Stomach smooth muscle (tissue), 2 donors: ENCODE data around the gene PIKFYVE.
A peak's percentile ranks its signal among the peaks of the same experiment; 100 is the strongest.

ENCODE experiments used
- H3K27ac ChIP-seq: one replicate; pipeline ENCODE4 v1.7.0; 2013; ENCODE audit warnings: mild to moderate bottlenecking, low read length, inconsistent platforms
- H3K27me3 ChIP-seq, 2 donors: one replicate each; pipeline ENCODE4 v1.7.0; 2013; ENCODE audit warnings: low read length in 2 of 2; ENCODE audit not compliant: insufficient read depth in 2 of 2, control insufficient read depth in 1 of 2
- H3K36me3 ChIP-seq, 2 donors: one replicate each; pipeline ENCODE4 v1.7.0; 2013; ENCODE audit warnings: low read length in 2 of 2; ENCODE audit not compliant: control insufficient read depth in 2 of 2, insufficient read depth in 2 of 2
- H3K4me1 ChIP-seq: one replicate; pipeline ENCODE4 v1.7.0; 2013; ENCODE audit warnings: low read length; ENCODE audit not compliant: control insufficient read depth, insufficient read depth
- H3K4me3 ChIP-seq, 2 donors: one replicate each; pipeline ENCODE4 v1.7.0; 2013; ENCODE audit warnings: low read length in 2 of 2
- H3K9ac ChIP-seq, 2 donors: one replicate each; pipeline ENCODE4 v1.7.0; 2013; ENCODE audit warnings: low read length in 2 of 2, mild to moderate bottlenecking in 1 of 2
- H3K9me3 ChIP-seq, 2 donors: one replicate each; pipeline ENCODE4 v1.7.0; 2013; ENCODE audit warnings: low read length in 2 of 2; ENCODE audit not compliant: control insufficient read depth in 2 of 2
- donor health status: healthy.
- donor health status: Pancreatic carcinoma.

PIKFYVE gene

GRCh38 chr2:208304157-208304556, 38.1 kb downstream of the PIKFYVE start:
- Histone ChIP-seq H3K9me3 (no peaks in the 10 kb centered on the region), H3K27ac (no peak overlapping the region), H3K27me3 (no peaks in the 10 kb centered on the region), H3K9ac (no peak overlapping the region), H3K4me3 (no peak overlapping the region), H3K36me3 (peaks cover 24 to 42% of the 10 kb centered on the region in 2 donors), H3K4me1 (no peaks in the 10 kb centered on the region)

GRCh38 chr2:208304695-208305094, 38.6 kb downstream of the PIKFYVE start:
- Histone ChIP-seq H3K4me1 (no peaks in the 10 kb centered on the region), H3K27me3 (no peaks in the 10 kb centered on the region), H3K27ac (no peak overlapping the region), H3K9ac (no peak overlapping the region), H3K36me3 (peaks cover 21 to 38% of the 10 kb centered on the region in 2 donors), H3K9me3 (no peaks in the 10 kb centered on the region), H3K4me3 (no peak overlapping the region)

DNA sequence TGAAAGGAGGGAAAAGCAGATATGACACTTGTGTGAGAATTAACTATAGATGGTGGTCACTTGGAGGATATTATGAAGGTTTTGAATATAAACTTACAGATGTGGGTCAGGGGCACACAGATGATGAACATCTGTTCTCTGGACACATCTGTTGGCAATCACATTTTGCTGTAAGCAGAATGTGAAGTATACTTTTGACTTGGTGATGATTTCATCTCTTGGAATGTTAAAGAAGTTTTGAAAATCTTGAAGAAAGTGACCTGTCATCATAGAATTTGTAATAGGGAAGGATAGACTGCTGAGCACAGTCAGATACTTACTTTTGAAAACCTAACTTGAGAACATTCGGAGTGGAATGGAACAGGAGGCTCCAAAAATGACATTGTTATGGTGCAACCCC, 40.2 kb downstream of the PIKFYVE start:
- Histone ChIP-seq H3K4me1 (no peaks in the 10 kb centered on the region), H3K9ac (no peak overlapping the region), H3K9me3 (no peaks in the 10 kb centered on the region), H3K27me3 (no peaks in the 10 kb centered on the region), H3K27ac (no peak overlapping the region), H3K36me3 (peaks cover 17 to 24% of the 10 kb centered on the region in 2 donors), H3K4me3 (no peak overlapping the region)

GRCh38 chr2:208311321-208311720, 45.3 kb downstream of the PIKFYVE start:
- H3K4me3 ChIP-seq = no peak overlapping the region
- H3K4me1 ChIP-seq = peaks cover 2% of the 10 kb centered on the region
- no peak overlapping the region for H3K27ac ChIP-seq
- H3K27me3 ChIP-seq = no peaks in the 10 kb centered on the region
- H3K36me3 ChIP-seq = peaks cover 5 to 9% of the 10 kb centered on the region in 2 donors
- H3K9me3 ChIP-seq = no peaks in the 10 kb centered on the region
- no peak overlapping the region for H3K9ac ChIP-seq

- H3K9ac ChIP-seq = no peak overlapping the region
- H3K4me3 ChIP-seq = no peak overlapping the region
These were observed 45.9 kb downstream of the PIKFYVE start for GRCh38 chr2:208311954-208312353.

DNA sequence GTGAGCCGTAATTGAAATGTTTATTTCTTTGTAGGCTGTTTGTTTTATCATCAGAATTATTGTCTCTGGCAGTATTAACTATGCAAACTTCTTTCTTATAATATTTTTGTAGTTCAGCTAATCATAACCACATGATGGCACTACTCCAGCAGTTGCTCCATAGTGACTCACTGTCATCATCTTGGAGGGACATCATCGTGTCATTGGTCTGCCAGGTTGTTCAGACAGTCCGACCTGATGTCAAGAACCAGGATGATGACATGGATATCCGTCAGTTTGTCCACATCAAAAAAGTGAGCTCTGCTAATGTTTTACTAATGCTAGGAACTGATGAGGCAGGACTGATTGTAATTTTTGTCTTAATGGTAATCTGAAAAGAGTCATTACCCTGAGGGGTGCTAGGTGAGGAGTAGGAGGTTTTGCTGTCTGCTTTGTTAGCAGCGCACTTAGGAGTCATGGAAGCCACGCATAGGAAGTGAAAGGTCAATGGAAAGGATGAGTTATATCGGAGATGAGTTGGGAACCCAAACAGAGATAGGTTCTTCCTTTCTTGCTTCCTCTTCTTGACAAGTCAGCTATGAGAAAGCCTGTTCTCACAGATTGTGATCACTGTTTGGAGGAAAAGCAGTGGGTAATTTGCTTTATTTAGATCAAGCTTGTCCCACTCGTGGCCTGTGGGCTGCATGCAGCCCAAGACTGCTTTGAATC, 49.2 kb downstream of the PIKFYVE start:
- peaks cover 11 to 14% of the 10 kb centered on the region in 2 donors for H3K36me3 ChIP-seq
- H3K4me3 ChIP-seq = no peak overlapping the region
- no peak overlapping the region for H3K27ac ChIP-seq

More at GRCh38 chr2:208311954-208312353, 45.9 kb downstream of the PIKFYVE start:
- Histone ChIP-seq H3K9me3 (no peaks in the 10 kb centered on the region), H3K27me3 (no peaks in the 10 kb centered on the region), H3K27ac (no peak overlapping the region), H3K36me3 (peaks cover 5 to 8% of the 10 kb centered on the region in 2 donors), H3K4me1 (peaks cover 2% of the 10 kb centered on the region)

DNA sequence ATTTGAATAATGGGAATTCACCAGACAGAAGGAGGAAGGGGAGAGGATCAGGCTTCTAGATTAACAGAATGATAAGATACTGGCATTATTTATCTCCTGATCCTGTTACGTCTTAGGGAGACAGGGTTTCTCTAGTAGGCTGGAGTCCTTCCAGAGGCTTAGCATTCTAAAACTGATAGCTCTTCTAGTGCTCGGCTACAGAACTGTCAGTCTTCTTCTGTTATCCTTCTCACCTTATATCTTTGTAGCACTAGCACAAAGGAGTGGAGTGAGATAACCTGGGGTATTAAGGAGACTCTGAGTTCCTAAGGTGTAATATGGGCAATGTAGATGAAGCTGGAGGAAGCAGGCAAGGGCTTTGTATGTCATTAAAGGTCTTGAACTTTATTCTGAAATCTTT, 52.1 kb downstream of the PIKFYVE start:
- Histone ChIP-seq H3K9me3 (no peaks in the 10 kb centered on the region), H3K36me3 (peaks cover 11 to 14% of the 10 kb centered on the region in 2 donors), H3K4me1 (peaks cover 11% of the 10 kb centered on the region), H3K4me3 (no peak overlapping the region), H3K27me3 (no peaks in the 10 kb centered on the region), H3K27ac (no peak overlapping the region), H3K9ac (no peak overlapping the region)

More for the DNA sequence above, 49.2 kb downstream of the PIKFYVE start:
- no peaks in the 10 kb centered on the region for H3K9me3 ChIP-seq
- peaks cover 4% of the 10 kb centered on the region for H3K4me1 ChIP-seq
- H3K27me3 ChIP-seq = no peaks in the 10 kb centered on the region
- H3K9ac ChIP-seq = no peak overlapping the region

GRCh38 chr2:208319391-208319790, 53.3 kb downstream of the PIKFYVE start:
- Histone ChIP-seq H3K4me3 (no peak overlapping the region), H3K27ac (peak overlapping the region; percentile 12), H3K9ac (no peak overlapping the region), H3K4me1 (peaks cover 11% of the 10 kb centered on the region), H3K27me3 (no peaks in the 10 kb centered on the region), H3K9me3 (no peaks in the 10 kb centered on the region), H3K36me3 (peaks cover 11 to 17% of the 10 kb centered on the region in 2 donors)

GRCh38 chr2:208320686-208321085, 54.6 kb downstream of the PIKFYVE start:
- Histone ChIP-seq H3K27ac (peak overlapping the region; percentile 38), H3K9me3 (no peaks in the 10 kb centered on the region), H3K9ac (peak overlapping the region; percentile 20 to 29), H3K4me1 (peaks cover 11% of the 10 kb centered on the region), H3K4me3 (peak overlapping the region in 1 of 2 donors; percentile 59), H3K27me3 (no peaks in the 10 kb centered on the region), H3K36me3 (peaks cover 7 to 18% of the 10 kb centered on the region in 2 donors)

GRCh38 chr2:208326016-208326415, 60.0 kb downstream of the PIKFYVE start:
- H3K36me3 ChIP-seq = peaks cover 29 to 42% of the 10 kb centered on the region in 2 donors
- H3K27ac ChIP-seq = no peak overlapping the region
- no peaks in the 10 kb centered on the region for H3K9me3 ChIP-seq
- no peak overlapping the region for H3K9ac ChIP-seq
- no peak overlapping the region for H3K4me3 ChIP-seq
- peaks cover 4% of the 10 kb centered on the region for H3K4me1 ChIP-seq
- H3K27me3 ChIP-seq = no peaks in the 10 kb centered on the region

DNA sequence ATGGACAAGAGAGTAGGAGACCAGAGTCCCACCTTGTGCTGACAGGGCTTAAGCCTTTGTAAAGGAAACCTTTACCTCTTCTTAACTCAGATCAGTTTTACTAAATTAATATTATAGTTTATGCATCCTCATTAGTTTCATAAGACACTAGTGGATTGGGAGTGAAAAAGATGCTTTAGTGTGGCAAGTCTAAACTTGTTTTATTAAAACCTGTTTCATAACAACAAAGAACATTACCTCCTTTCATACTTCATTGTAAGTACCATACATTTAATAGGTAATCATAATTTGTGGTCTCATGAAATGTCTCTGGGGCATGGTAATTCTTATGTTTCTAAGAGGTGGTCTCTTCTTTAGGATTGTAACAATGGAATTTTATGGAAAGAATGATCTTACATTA, 63.4 kb downstream of the PIKFYVE start:
- peaks cover 35 to 39% of the 10 kb centered on the region in 2 donors for H3K36me3 ChIP-seq
- no peaks in the 10 kb centered on the region for H3K9me3 ChIP-seq
- H3K9ac ChIP-seq = no peak overlapping the region
- H3K27ac ChIP-seq = no peak overlapping the region
- no peaks in the 10 kb centered on the region for H3K4me1 ChIP-seq
- H3K27me3 ChIP-seq = no peaks in the 10 kb centered on the region
- no peak overlapping the region for H3K4me3 ChIP-seq
